GM12872 (cell line): ENCODE data around the gene CARD8.

Experiments used
- CTCF ChIP-seq: IDR thresholded peaks from 3 replicates; pipeline ENCODE4 v1.5.1; 2011; ENCODE audit warnings: low read depth, mild to moderate bottlenecking, low read length, moderate library complexity; ENCODE audit not compliant: insufficient read depth

The CARD8 gene

GRCh38 chr19:48295458-48295857, 39.7 kb upstream of the CARD8 start:
- no peak for TF ChIP-seq CTCF

- no peak for TF ChIP-seq CTCF
Observed at GRCh38 chr19:48292798-48293197, 37.1 kb upstream of the CARD8 start.

- TF ChIP-seq CTCF: peak; percentile 97
Observed at GRCh38 chr19:48290771-48291488, 35.2 kb upstream of the CARD8 start.

GRCh38 chr19:48290401-48290770, 34.7 kb upstream of the CARD8 start:
- no peak for TF ChIP-seq CTCF

- TF ChIP-seq CTCF: no peak
Observed at GRCh38 chr19:48287748-48288147, 32.0 kb upstream of the CARD8 start.

GRCh38 chr19:48284896-48285295, 29.2 kb upstream of the CARD8 start:
- TF ChIP-seq CTCF: no peak

- no peak for TF ChIP-seq CTCF
Observed at GRCh38 chr19:48283908-48284307, 28.2 kb upstream of the CARD8 start.
